H4 (cell line): ENCODE data around the gene LYPD6B. TPM values are rescaled to one million over a fixed set of nuclear protein-coding genes. Genes with fewer than 3 reads are reported as not detected.

ENCODE experiments used
- DNase-seq: peaks from one replicate; pipeline ENCODE4 v3.0.0-alpha.2; 2015; ENCODE audit warnings: low spot score
- total RNA-seq: library from RNA; depleted of rRNA; stranded (reverse); fragments of >200 nt; shearing (Covaris generic); gene quantifications from 2 replicates; pipeline ENCODE4 v1.2.3, GENCODE V29; 2014

The LYPD6B gene
- total RNA-seq, 1 experiment from 2014 or later = 133 TPM

GRCh38 chr2:149041482-149041881, 3.0 kb downstream of the LYPD6B start:
- DNase-seq = no peak

GRCh38 chr2:149042881-149043280, 4.4 kb downstream of the LYPD6B start:
- no peak for DNase-seq

GRCh38 chr2:149044500-149044899, 6.0 kb downstream of the LYPD6B start:
- DNase-seq = no peak

GRCh38 chr2:149047118-149047517, 8.6 kb downstream of the LYPD6B start:
- no peak for DNase-seq

GRCh38 chr2:149049142-149049541, 10.6 kb downstream of the LYPD6B start:
- no peak for DNase-seq

GRCh38 chr2:149050188-149050587, 11.7 kb downstream of the LYPD6B start:
- no peak for DNase-seq

GRCh38 chr2:149055751-149056150, 17.3 kb downstream of the LYPD6B start:
- no peak for DNase-seq

- DNase-seq = no peak
Observed at GRCh38 chr2:149056541-149057255, 18.2 kb downstream of the LYPD6B start.

- no peak for DNase-seq
Observed at GRCh38 chr2:149057401-149057800, 18.9 kb downstream of the LYPD6B start.

- DNase-seq = no peak
Observed at GRCh38 chr2:149058936-149059335, 20.4 kb downstream of the LYPD6B start.

GRCh38 chr2:149059822-149060221, 21.3 kb downstream of the LYPD6B start:
- no peak for DNase-seq

GRCh38 chr2:149061133-149061745, 22.7 kb downstream of the LYPD6B start:
- no peak for DNase-seq

- no peak for DNase-seq
Observed at GRCh38 chr2:149062531-149062930, 24.0 kb downstream of the LYPD6B start.

GRCh38 chr2:149063177-149063576, 24.7 kb downstream of the LYPD6B start:
- no peak for DNase-seq

GRCh38 chr2:149064365-149064841, 25.9 kb downstream of the LYPD6B start:
- peak; percentile 71 for DNase-seq

GRCh38 chr2:149064856-149065630, 26.5 kb downstream of the LYPD6B start:
- DNase-seq = peak; percentile 78

GRCh38 chr2:149068225-149068995, 29.9 kb downstream of the LYPD6B start:
- DNase-seq = no peak

GRCh38 chr2:149068996-149069888, 30.7 kb downstream of the LYPD6B start:
- peak; percentile 99 for DNase-seq

- DNase-seq = no peak
Observed at GRCh38 chr2:149070681-149071320, 32.3 kb downstream of the LYPD6B start.

GRCh38 chr2:149075105-149075504, 36.6 kb downstream of the LYPD6B start:
- DNase-seq = no peak
